GM21723 (cell line): ENCODE results near the gene TAOK1.
"Not testable (repeated sequence)": the region's sequence is repeated elsewhere in the genome, so short reads cannot be mapped to it uniquely, and the experiment has no call there.

ENCODE experiments used
- ATAC-seq: cut with Tn5 transposase; IDR thresholded peaks from one replicate; pipeline ENCODE4 v1.9.1; 2021; ENCODE audit warnings: mild to moderate bottlenecking, moderate library complexity; ENCODE audit not compliant: unreplicated experiment

Gene TAOK1

DNA sequence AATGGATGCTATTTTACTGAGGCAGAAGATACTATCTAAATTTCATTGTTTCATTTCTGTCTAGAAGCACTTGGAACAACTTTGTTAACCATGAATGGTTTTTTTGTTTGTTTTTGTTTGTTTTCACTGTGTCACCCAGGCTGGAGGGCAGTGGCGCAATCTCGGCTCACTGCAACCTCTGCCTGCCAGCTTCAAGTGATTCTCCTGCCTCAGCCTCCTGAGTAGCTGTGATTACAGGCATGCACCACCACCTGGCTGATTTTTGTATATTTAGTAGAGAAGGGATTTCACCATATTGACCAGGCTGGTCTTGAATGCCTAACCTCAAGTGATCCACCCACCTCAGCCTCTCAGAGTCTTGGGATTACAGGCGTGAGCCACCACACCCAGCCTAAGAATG is 136.2 kb downstream of the TAOK1 start:
- ATAC-seq, result no peak

DNA sequence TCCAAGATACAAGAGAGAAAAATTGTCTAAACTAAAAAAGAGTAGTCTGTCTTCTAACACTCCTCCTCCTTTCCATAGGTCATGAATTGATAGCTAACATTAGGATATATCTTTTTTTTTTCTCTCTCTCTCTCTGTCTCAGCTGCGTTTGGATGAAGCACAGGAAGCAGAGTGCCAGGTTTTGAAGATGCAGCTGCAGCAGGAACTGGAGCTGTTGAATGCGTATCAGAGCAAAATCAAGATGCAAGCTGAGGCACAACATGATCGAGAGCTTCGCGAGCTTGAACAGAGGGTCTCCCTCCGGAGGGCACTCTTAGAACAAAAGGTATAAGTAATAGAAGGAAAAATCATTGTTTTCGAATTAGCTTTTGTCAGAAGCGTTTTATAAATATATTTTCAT is 143.8 kb downstream of the TAOK1 start:
- no peak for ATAC-seq

DNA sequence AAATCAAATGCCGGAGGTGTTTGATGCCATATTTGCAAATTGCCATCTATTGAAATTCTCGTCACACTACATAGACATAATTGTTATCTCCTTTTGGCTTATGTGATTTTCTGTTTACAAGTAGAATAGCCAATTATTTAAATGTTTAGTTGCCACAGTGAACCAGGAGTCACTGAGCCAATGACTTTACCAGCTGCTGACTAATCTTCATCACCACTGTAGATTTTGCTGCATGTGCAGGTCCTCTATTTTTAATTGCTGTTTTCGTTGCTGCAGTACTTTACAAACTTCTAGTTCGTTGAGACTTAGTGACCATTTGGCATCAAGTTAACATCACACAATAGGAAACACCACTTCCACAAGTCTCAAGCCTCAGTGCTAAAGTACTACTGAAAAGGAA is 153.9 kb downstream of the TAOK1 start:
- no peak for ATAC-seq

DNA sequence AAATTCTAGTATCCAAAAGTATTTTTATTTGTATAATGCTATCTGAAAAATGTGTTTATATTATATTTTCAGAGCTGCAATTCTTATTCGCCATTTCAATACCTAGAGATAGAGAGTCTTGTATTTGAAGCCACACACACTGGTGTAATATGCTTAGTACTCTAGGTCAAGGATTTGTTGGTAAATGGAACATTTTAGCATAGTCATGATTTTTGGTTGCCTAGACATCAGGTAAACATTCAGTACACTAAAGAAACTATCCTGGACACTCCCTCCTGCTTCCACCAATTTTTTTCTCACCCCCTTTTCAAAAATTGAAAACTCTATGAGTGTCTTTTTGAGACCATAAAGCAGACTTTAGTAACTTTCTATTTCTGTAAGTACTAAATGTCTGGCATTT is 155.9 kb downstream of the TAOK1 start:
- no peak for ATAC-seq

DNA sequence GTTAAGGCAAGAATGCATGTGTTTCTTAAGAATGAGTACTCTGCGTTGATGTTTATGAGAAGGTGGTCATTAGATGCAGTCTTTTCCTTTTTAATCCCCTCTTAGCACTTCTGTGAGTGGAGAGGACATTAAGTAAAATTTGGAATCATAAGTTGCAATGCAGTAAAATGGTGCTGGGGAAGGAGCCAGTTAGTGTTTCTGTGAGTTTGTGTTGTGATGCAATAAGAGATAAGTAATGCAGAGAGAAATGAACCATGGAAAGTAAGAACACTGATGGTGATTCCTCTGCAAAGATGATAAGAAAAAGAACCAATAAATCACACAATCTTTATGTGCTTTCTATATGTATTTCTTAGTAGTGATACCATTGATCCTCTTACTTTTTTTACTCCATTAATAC is 156.7 kb downstream of the TAOK1 start:
- no peak for ATAC-seq

DNA sequence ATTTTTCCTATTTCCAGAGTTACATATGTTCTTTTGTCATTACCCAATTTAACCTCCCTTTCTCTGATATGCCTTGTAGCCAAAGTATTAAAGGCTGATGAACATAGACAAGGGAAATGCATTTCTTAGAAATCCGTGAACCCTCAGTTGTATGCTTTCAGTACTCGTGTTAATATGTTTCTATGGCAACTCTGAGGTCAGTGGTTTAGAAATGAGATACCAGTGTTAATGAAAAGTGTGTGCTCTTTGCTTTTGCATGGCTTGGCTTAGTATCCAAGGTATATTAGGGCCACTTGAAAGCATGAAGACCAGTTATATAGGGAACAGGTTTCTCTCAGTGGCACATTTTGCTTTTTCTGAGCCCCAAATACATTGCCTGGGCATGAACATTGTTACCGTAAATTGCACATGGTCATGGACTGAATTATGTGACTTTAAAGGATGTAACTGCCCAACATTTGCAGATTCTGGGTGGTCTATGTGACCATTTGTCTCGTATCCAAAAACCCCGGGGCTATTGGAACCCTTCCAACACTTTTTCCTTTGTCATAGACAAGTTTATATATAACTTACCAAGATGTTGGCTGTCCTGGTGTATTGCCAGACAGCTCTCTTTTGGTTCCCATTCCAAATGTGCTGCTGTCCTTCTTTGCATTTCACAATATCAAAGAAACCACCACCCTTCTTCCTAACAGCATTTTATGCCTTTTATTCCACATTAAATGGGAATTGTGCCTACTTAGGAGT is 159.2 kb downstream of the TAOK1 start:
- ATAC-seq, result no peak

DNA sequence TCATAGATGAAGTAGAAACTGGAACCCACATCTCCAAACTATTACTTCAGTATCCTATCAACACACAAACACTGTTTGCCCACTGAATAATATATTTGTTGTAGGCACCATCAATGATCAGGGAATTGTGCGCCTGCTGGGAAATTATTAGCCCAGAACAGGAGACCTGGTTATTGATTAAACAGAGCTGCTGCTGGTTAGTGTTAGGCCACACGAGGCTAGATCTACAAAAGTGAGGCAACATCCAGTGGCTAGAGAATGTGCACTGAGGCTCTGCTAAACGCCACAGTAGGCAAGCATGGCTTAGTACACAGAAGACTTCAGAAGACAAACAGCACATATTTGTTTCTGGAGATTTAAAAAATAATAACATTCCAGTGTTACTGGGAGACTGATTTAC is 165.7 kb downstream of the TAOK1 start:
- no peak for ATAC-seq

DNA sequence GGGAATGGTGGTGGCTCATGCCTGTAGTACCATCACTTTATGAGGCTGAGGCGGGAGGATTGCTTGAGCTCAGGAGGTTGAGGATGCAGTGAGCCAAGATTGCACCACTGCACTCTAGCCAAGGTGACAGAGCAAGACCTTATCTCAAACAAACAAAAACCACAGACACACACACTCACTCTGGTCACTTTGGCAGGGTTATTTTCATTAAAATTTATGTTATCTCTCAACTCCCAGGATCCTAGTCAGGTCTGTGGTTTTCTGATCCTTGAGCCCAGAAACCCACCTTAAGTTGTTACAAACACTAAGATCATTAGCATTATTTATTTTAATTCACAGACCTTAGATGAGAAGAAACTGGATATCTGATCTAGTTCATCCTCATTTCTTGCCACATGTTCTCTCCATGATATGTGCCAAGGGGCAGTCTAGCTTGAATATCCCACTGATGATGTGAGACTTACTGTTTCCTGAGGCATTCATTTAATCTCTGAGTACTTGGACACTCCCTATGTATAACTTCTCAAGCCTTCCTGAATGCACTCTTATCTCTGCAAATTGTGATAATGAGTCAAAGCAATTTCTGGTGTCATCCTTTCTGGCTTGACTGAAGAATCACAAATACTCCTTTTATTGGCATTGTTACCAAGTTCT is 167.0 kb downstream of the TAOK1 start:
- no peak for ATAC-seq

DNA sequence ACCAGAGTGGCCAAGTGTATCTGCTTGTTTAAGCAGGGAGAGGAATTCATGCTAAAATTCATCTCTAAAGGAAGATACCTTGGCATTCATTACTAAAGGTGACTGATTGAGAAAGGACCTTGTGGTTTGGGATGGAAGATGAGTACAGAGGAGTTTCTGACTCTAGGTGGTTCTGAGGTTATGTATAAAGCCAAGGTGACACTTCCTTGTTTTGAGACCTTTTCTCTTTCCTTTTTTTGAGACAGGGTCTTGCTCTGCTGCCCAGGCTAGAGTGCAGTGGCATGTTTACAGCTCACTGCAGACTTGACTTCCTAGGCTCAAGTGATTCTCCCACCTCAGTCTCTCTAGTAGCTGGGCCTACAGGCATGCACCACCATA is 167.6 kb downstream of the TAOK1 start:
- no peak for ATAC-seq

DNA sequence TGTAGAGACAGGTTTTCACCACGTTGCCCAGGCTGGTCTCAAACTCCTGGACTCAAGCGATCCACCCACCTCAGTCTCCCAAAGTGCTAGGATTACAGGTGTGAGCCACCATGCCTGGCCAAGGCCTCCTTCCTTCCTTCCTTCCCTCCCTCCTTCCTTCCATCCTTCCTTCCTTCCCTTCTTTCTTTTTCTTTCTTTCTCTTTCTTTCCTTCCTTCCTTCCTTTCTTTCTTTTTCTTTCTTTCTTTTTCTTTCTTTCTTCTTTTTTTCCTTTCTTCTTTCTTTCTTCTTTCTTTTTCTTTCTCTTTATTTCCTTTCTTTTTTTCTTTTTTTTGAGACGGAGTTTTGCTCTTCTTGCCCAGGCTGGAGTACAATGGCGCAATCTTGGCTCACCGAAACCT is 168.0 kb downstream of the TAOK1 start:
- not testable (repeated sequence) for ATAC-seq

DNA sequence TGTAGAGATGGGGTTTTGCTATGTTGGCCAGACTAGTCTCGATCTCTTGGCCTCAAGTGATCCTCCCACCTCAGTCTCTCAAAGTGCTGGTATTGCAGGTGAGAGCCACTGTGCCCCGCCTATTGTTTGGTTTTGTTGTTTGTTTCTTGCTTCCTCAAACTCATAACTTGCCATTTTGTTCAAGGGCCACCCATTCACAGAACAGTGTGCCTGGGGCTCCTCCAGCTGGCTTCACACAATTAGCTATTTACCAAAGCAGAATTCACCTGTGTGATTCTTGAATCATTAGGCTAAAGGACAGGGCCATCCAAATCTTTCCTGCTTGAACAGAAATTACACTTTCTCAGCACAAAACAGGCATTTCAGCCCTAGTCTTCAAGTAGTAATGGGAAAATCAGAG is 169.5 kb downstream of the TAOK1 start:
- no peak for ATAC-seq

DNA sequence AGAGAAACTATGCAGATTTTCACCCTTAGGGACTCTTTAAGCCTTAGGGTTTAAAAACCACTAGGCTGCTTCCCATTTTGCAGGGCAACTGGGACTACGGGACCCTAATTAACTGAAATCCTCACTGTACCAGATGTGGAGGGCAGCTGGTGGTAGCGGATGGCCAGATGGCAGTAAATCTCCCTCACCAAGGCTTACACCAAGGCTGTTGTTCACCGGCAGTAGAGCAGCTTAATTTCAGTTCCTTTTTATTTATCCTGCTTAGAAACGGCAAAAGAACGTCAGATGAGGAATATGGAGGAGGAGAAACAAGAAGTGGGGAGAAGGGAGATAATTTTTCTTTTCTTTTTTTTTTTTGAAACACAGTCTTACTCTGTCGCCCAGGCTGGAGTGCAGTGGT is 170.2 kb downstream of the TAOK1 start:
- peak; percentile 46 for ATAC-seq

DNA sequence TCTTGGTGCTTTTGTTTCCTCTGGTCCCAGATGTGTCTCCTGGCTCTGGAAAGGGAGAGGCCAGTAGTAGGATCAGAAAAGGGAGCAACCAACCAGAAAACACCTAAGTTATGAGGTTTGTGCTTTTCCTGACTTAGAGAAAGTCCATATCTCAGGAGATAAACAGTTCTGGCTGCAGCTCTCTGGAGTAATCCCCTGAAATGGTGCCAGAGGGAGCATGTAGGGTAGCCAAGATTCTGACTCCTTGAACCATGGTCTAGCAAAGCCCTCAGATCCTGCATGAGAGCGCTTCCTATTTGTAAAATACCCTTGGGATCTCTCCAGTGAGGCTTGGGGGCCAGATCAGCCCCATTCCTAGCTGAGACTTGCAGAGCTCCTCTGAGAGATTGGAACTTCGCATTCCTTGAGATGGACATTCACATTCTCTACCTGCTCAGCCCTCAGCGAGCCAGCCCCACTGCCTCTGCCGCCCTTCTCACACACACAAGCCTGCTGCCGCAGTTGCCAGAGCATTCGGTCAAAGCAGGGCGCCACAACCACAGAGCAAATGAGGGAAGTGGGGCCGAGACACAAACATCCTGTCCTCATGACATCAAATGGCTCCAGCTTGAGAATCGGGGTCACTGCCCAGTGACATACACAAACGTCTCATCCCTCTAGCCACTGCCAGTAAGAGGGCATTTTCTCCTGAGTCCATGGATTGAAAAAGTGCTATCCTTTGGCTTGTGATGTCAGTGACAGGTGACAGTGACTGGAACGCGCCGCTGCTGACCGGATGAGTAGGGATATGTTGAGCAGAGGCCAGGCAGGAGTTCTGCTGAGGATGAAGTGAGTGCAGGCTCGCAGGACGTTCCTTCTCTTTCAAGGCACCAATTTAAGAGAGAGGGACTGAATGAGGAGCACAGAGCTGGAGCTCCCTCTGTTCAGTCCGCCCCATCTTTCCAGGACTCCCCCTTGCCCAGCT is 171.7 kb downstream of the TAOK1 start:
- ATAC-seq, result no peak

DNA sequence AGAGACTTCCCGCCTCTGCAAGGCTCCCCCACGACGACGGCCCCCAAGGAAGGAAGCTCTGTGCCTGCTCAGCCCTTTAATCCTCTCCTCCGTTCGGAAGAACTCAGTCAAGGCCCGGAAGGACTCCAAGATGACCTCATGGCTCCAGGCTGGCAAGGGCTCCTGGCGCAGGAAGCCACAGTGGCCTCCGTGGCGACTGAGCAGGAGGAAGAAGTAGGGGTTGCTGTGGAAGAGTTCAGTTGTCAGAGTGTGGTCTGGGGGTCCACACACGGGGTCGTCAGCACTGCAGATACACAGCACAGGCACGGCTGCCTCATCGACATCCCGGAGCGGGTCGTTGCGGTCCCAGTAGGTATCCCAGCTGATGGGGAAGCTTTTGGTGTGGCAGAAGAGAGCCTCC is 172.5 kb downstream of the TAOK1 start:
- no peak for ATAC-seq

DNA sequence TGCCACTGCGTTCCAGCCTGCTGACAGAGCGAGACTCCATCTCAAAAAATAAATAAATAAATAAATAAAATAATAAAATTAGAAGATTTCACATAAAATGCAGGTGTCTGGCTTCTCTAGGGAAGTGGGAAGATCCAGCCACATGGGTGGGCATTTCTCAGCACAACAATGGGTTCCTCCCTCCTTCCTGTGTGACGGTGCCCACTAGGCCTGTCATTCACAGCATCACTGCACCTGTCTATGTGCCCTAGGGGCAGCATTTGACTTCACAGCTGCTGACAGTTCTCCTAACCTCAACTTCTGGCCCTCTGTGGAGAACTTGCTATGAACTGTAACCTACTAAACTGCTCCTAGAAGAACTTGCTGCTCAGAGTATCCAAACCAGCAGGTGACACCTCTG is 173.7 kb downstream of the TAOK1 start:
- ATAC-seq, result no peak

DNA sequence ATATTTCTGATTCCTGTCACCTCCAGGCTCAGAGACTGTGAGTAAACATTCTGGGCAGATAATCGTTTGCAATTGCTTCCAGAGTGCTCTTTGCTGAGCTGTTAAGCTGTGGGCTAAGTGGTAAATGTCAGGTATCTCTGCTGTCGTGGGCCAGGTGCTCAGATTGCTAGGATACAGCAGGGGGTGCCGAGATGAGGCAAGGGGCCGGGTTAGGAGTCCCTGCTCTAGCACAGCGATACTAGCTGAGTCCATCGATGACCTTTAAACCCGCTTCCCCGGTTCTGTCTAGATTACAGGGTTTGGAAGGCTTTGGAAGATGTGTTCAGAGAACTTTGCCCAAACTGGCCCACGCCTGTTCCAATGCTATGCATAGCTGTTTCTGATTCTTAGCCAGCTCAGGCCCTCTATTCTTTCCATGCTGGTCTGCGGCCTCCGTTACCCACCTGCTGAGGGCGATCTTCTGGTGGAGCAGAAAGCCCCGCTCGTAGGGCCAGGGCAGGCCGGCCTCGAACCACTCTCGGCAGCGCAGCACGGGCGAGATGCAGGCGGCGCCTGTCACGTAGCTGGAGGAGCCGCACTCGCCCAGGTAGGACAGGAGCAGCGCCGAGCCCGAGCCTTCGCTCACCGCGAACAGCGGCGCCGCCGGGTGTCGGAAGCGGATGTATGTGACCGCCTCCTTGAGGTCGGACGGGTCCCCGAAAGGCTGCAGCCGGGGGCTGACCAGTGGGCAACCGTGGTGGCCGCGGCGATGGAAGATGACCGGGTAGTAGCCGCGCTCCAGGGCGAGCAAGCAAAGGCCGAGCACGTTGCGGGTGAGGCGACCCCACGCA is 175.7 kb downstream of the TAOK1 start:
- peak; percentile 28 for ATAC-seq

DNA sequence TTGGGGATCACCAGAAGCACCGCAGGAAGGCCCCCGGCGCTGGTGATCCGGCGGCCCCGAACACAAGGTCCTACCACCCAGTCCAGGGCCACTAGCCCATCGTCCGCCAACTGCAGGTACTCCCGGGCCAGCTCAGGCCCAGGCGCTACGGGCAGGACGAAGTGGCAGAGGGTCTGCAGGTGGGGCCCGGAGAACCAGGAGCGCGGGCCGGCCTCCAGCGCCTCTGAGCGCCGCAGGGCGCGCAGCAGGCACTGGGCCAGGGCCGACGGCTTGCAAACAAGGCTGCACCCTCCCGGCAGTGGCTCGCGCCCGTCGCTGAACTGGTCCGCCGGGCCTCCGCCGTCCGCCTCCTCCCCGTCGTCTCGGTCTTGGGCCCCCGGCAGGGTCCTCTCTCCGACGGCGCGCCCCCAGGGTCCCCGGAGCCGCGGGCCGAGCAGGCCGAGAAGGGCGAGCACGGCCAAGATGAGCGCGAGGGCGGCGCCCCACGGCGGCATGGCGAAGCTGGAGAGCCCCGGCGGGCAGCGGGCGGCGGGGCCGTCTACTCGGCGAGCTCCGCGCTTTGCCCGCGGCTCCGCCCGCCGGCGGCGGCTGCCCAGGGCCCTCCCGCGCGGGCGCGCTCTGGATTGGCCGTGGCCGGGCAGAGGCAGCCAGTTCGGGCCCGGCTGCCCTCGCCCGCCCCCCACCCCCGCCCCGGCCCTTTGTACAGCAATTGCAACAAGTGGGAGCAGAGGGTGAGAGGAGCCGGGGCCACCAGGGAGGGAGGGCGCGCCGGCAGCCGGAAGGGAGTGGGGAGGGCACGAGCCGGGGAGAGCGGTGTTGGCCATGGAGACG is 176.5 kb downstream of the TAOK1 start, which contains the start of gene ABHD15:
ABHD15 (minus strand) TSS at position 565 of the 831 bp plus-strand sequence; CDS start at position 494, 71 bp downstream.
- peak; percentile 21 for ATAC-seq

DNA sequence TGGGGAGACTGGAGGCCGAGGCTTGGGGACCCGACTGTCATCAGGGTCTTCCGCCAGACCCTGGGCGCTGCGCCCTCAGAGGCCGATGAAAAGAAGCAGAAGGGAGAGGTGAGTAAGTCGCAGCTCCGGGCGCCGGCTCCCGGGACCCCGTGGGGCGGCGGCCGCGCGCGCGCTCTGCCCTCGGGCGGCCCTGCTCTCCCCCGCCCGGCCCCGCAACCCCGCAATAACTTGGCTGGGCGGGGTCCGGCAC is 177.1 kb downstream of the TAOK1 start:
- peak; percentile 20 for ATAC-seq

DNA sequence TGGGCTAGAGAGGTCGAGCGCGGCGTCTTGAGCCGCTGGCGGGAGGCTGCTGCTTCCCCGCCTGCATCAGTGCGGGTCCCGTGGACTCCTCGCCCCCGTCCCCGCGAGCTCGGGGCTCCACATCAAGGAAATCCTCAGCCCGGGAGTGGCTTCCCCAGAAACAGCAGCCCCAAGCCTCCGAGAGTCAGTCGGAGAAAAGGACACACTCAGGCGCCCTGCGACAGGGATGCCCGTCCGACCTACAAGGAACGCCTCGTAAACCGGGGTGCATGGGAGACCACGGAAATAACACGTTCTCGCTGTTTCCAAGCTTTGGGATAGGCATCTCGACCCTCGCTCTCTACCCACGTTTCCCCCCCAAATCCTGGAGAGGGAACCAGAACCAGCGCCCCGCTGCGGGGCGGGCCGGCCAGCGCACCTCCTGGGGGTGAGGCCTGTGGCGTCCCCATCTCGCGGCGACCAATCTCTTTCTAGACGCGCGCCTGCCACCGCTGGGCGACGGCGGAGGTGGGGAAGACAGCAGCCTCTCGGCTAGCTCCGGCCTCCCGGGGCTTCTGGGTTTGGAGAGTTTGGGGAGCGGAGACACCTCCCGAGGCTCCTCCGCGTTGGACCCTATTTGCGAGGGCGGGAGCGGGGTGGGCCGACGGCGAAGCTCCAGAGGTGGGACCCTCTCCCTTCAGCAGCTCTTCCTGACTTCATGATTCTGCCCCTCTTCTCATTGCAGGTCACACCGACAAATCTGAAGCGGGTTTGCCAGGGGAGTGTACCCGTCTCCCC is 177.6 kb downstream of the TAOK1 start:
- ATAC-seq, result peak; percentile 54
